22Rv1 (cell line): ENCODE results near the gene MARK4.

Experiments
- ZFX ChIP-seq: fragments of 450-650 bp; IDR thresholded peaks from 2 replicates; pipeline ENCODE4 v1.6.1; 2017; ENCODE audit warnings: antibody characterized with exemption, borderline replicate concordance
- TF ChIP-seq, protein P1 (sequence below): fragments of 450-650 bp; IDR thresholded peaks from 2 replicates; pipeline ENCODE4 v1.5.1; 2017; ENCODE audit warnings: mild to moderate bottlenecking

DNA sequence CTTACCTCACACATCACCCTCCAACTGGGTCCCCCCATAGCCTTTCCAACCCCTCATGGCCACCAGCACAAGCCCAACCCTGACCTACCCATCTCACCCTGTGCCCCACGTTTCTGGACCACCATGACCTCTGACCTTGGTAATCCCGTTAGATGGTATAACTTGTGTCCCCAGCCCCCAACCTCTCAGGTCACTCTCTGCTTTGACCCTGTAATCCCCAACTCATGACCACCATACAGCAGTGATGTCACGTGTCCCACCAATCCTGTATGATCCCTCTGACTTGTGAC is 98.0 kb downstream of the MARK4 start:
- TF ChIP-seq, protein P1, sequence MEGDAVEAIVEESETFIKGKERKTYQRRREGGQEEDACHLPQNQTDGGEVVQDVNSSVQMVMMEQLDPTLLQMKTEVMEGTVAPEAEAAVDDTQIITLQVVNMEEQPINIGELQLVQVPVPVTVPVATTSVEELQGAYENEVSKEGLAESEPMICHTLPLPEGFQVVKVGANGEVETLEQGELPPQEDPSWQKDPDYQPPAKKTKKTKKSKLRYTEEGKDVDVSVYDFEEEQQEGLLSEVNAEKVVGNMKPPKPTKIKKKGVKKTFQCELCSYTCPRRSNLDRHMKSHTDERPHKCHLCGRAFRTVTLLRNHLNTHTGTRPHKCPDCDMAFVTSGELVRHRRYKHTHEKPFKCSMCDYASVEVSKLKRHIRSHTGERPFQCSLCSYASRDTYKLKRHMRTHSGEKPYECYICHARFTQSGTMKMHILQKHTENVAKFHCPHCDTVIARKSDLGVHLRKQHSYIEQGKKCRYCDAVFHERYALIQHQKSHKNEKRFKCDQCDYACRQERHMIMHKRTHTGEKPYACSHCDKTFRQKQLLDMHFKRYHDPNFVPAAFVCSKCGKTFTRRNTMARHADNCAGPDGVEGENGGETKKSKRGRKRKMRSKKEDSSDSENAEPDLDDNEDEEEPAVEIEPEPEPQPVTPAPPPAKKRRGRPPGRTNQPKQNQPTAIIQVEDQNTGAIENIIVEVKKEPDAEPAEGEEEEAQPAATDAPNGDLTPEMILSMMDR, result no peak
- TF ChIP-seq ZFX, result no peak
